ENCODE results near the gene COL5A3. TPM values are rescaled to one million over a fixed set of nuclear protein-coding genes. Genes with fewer than 3 reads are reported as not detected.
"Not testable (repeated sequence)": the region's sequence is repeated elsewhere in the genome, so short reads cannot be mapped to it uniquely, and the experiment has no call there.

COL5A3 gene
- total RNA-seq, 2 donors from 2014 or later = 0.12 to 0.87 TPM

DNA sequence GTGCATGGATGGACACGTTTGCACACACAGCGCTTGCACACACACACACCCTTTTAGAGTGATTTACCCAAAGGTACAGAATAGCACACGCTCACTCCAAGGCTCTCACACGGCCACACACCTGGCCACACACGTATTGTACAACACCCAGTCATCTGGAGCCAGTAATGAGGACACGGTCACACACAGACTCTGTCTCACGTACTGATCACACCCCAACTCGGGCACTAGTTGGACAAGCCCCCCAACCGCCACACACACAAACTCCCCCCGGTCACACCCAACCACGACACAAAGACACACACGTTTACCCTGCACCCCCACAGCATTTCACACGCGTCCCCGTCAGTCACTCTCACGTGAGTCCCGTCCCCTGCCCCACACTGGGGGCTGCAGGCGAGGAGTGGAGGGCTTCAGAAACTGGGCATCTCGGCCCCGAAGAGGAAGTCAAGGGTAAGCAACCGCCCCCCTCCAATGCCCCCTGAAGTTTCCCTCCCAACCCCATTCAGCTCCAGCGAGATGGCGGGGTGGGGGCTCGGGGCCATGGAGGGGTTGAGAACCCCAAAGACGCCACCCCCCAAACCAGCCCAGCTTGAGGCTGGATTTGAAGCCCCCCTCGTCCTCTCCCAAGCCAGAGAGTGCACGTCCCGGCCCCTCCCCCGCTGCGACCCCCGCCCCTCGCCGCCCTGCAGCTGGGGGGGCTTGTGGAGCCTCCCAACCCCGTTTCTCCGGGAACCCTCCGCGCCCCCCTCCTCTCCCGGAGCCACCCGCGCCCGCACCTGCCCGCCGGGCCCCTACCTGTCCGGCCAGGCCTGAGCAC is 74.6 kb downstream of the COL5A3 start:
- DNase-seq (ENCODE audit: low spot score in 2 of 2) = no peak
- ATAC-seq = no peak
- peaks cover 5% of the 10 kb centered on the region in 2 donors for H3K36me3 Mint-ChIP-seq
- H3K27ac Mint-ChIP-seq = peak overlapping the region in 1 of 2 donors; percentile 60
- no peaks in the 10 kb centered on the region for H3K9me3 Mint-ChIP-seq

DNA sequence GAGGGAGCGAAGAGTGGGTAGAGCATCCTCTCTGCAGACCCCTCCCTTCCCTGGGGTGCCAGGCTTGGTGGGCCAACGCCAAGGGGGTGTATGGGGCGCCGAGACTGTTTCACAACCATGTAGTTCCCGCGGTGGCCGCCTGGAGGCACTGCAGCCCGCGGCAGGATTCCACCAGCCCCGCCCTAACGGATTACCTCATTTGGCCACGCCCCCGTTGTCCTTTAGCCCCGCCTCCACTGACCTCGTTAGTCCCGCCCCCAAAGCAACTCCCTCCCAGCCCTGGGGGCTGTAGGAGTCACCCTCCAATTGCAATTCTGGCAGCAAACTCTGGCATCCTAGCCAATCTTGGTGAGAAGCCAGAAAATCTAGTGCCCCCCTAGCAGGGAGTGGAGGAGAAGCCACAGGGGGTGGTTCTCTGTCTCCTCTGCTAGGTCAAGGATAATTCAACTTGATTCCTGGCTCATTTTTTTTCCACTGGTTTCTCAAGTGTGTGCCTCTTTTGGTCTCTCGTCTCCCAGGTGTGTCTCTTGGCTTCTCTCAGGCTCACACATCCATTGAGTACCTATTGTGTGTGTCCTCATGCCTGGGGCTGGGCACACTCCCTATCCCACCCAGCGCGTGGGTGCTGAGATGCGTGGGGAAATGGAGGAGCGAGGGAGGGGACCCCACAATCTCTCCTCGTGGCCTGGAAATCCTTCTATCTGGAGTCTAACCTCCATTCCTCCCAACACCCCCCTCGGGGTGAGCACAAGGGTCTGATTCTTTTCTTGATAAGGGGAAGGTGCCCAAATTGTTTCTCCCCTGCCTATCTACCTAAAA is 76.0 kb downstream of the COL5A3 start:
- H3K36me3 Mint-ChIP-seq = peaks cover 5% of the 10 kb centered on the region in 2 donors
- ATAC-seq = peak; percentile 70 to 85
- H3K9me3 Mint-ChIP-seq = no peaks in the 10 kb centered on the region
- H3K27ac Mint-ChIP-seq = no peak overlapping the region
- DNase-seq (ENCODE audit: low spot score in 2 of 2) = peak; percentile 77 to 95

DNA sequence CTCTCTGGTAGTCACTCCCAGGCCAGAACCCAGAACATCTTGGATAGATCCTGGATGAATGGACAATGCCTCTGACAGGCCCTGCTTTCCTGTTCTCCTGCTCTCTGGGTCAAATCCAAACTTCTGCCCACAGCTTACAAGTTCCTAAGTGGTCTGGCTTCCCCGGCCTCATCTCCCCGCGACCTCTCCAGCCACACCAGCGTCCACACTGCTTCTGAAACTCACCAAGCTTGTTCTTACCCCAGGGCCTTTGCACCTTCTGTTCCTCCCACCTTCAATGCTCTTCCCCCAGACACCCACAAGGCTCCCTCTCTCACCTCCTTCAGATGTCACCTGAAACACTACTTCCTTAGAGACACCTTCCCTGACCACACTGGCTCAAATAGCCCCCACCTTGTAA is 77.5 kb downstream of the COL5A3 start:
- Mint-ChIP-seq H3K27ac (no peak overlapping the region), H3K36me3 (peaks cover 5% of the 10 kb centered on the region in 2 donors), H3K9me3 (no peaks in the 10 kb centered on the region)
- DNase-seq (ENCODE audit: low spot score in 2 of 2) (no peak), ATAC-seq (no peak)

DNA sequence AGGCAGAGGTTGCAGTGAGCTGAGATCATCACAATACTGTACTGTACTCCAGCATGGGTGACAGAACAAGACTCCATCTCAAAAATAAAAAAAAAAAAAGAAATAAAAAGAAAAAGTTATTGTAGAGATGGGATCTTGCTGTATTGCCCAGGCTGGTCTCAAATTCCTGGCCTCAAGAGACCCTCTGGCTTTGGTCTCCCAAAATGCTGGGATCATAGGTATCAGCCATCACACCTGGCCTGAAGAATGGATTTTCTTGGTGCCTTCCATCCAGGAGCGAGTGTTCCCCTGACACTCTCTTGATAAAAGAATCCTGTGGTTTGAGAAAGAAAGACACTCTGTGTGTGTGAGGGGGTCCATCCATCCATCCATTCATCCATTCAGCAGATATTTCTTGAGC is 78.7 kb downstream of the COL5A3 start:
- DNase-seq (ENCODE audit: low spot score in 2 of 2) (no peak), ATAC-seq (no peak)
- Mint-ChIP-seq H3K36me3 (peaks cover 0 to 5% of the 10 kb centered on the region in 2 donors), H3K9me3 (no peaks in the 10 kb centered on the region), H3K27ac (no peak overlapping the region)

DNA sequence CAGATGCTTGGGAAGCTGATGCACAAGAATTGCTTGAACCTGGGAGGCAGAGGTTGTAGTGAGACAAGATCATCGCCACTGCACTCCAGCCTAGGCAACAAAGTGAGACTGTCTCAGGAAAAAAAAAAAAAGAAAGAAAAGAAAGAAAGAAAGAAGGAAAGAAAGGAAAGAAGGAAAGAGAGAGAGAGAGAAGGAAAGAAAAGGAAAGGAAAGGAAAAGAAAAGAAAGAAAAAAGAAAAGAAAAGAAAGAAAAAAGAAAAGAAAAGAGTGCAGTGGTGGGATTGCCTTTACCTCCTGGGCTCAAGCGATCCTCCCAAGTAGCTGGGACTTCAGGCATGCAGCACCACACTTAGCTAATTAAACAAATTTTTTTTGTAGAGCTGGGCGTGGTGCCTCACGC is 86.9 kb downstream of the COL5A3 start:
- DNase-seq (ENCODE audit: low spot score in 2 of 2) (no peak), ATAC-seq (no peak)
- H3K9me3 Mint-ChIP-seq = no peaks in the 10 kb centered on the region
- no peak overlapping the region for H3K27ac Mint-ChIP-seq
- no peaks in the 10 kb centered on the region for H3K36me3 Mint-ChIP-seq

DNA sequence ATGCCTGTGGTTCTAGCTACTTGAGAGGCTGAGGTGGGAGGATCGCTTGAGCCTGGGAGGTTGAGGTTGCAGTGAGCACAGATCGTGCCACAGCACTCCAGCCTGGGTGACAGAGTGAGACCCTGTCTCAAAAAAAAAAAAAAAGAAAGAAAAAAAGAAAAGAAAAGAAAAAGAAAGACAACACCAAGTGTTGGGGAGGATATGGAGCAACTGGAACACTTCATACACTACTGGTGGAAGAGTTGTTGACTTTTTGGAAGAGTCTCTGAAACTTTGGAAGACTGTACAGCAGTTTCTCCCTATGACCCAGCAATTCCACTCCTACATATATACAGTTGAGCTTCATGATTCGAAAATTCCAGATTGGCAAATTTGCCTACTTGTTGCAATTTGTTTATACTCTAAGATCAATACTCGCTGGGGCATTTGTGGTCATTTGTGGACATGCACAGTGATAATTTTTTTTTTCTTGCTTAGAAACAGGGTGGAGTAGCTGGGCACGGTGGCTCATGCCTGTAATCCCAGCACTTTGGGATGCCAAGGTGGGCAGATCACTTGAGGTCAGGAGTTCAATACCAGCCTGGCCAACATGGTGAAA is 87.4 kb downstream of the COL5A3 start:
- H3K9me3 Mint-ChIP-seq; ATAC-seq; DNase-seq (ENCODE audit: low spot score in 2 of 2); H3K36me3 Mint-ChIP-seq; H3K27ac Mint-ChIP-seq: not testable (repeated sequence)

DNA sequence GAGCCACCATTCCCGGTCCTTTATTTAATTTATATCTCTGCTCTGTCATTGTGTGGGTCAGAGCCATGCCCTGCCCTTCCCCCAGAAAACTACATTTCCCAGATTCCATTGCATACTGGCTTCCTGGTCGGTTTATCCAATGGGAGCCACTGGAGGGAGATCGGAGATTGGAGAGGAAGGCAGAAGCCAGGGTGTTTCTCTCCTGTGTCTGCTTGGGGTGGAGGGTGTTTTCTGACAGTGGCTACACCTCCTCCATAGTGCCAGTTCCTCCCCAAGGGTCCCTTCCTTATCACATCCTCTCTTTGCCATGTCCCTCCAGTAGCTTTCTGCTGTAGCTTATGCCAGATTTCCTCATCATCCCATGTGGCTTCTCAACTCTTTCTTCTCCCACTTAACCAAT is 93.0 kb downstream of the COL5A3 start:
- Mint-ChIP-seq H3K36me3 (no peaks in the 10 kb centered on the region), H3K27ac (no peak overlapping the region), H3K9me3 (no peaks in the 10 kb centered on the region)
- DNase-seq (ENCODE audit: low spot score in 2 of 2) (no peak), ATAC-seq (peak in 1 of 2 donors; percentile 32)

DNA sequence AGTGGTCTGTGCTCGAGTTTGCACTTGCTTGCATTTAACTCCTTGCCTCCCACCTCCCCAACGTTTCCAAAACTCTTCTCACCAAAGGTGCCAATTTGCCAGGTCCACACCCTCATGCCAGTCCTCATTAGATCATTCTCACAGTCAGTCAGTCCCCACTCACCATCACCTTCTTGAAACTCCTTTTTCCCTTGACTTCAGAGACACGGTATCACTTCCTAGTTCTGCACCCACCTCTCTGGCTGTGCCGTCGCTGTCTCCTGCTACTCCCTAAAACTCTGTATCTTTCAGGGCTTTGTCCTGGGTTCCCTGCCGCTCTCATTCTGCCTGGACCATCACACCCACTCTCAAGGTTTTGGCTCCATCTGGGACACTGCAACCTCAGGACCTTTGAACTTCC is 93.6 kb downstream of the COL5A3 start:
- Mint-ChIP-seq H3K27ac (no peak overlapping the region), H3K9me3 (no peaks in the 10 kb centered on the region), H3K36me3 (no peaks in the 10 kb centered on the region)
- ATAC-seq = no peak
- no peak for DNase-seq (ENCODE audit: low spot score in 2 of 2)

DNA sequence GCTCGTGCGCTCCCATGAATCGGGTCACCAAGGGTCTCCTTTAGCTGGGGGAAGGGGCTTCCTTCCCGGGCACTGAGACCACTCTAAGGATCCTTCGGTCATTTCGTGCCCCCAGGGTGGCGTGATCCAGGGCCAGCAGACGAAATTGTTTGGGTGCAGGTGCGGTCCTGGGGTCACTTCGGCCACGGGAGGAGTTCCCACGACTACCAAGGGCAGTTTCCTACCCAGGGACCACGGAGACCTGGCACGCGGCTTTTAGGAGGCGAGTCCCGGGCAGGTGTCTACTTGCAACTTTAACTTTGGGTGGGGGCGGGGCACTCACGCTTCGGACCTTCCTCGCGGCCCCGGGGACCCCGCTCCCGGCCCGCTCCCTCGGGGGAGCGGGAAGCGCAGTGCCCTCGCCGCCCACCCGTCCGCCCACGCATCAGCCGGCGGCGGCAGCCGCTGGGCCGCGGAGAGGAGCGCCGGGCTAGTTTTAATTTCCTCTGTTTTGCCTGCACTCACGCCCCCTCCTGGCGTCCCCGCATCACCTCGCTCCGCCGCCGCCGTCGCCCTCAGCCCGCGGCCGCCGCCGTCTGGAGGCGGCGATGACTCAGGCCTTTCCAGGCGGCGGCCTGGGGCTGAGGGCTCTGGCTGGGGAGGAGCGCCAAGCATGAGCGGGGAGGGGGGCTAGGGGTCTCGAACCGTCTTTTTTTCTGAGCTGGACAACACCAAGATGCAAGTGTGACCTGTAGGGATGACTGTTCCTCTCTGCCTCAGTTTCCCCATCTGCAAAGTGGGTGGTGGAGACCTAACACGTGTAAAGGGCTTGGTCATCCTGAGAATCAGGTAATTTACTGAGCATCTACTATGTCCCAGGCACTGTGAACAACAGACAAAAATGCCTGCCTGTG is 95.7 kb downstream of the COL5A3 start:
- peak; percentile 96 to 99 for ATAC-seq
- peak; percentile 85 to 88 for DNase-seq (ENCODE audit: low spot score in 2 of 2)
- Mint-ChIP-seq H3K27ac (no peak overlapping the region), H3K9me3 (no peaks in the 10 kb centered on the region), H3K36me3 (no peaks in the 10 kb centered on the region)

DNA sequence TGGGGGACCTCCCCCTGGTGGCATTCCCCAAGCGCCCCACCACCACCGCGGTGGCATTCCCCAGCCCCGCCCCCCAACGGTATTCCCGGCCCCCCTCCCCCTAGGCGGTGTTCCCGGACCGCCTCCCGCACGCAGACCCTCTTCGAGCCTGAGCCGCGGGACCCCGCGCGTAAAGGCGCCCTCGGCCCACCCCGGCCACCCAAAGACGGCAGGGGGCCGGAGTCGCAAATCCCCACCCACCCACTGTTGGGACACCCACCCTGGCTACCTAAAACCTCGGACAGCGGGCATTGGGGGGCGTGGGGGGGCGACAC is 96.3 kb downstream of the COL5A3 start:
- Mint-ChIP-seq H3K36me3 (no peaks in the 10 kb centered on the region), H3K27ac (no peak overlapping the region), H3K9me3 (no peaks in the 10 kb centered on the region)
- ATAC-seq (no peak), DNase-seq (ENCODE audit: low spot score in 2 of 2) (no peak)

DNA sequence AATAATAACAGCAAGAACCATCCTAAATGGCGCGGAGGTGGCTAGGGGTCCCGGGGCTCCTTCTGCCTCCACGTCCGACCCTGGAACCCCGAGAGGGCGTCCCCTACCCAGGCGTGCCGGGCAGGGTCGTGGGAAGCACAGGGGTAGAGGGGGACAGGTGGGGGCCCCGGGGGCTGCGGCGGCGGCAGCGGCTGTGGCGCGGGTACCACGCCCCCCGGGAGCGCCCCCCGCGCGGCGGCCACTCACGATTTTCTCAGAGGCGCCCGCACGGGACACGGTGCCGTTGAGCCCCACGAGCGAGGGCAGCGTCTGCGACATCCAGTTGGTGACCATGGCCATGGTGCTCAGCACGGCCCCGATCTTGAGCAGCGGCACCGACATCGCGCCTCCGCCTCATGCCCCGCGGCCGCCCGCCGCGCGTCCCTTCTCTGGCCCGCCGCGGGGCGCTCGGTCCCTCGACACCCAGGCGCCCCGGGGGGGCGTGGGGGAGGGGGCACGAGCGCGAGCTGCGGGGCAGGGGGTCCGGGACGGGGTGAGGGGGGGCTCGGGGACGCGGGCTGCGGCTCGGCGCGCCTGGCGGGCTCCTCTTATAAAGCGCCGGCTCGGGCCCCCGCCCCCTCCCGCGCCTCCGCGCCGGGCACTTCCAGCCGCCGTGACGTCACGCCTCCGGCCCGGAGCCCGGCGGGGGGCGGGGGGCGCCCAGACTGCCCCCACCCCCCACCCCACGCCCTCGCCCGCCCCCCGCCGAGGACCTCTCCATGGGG is 96.9 kb downstream of the COL5A3 start:
- no peak overlapping the region for H3K27ac Mint-ChIP-seq
- H3K9me3 Mint-ChIP-seq = no peaks in the 10 kb centered on the region
- ATAC-seq = no peak
- no peak for DNase-seq (ENCODE audit: low spot score in 2 of 2)
- H3K36me3 Mint-ChIP-seq = no peaks in the 10 kb centered on the region

DNA sequence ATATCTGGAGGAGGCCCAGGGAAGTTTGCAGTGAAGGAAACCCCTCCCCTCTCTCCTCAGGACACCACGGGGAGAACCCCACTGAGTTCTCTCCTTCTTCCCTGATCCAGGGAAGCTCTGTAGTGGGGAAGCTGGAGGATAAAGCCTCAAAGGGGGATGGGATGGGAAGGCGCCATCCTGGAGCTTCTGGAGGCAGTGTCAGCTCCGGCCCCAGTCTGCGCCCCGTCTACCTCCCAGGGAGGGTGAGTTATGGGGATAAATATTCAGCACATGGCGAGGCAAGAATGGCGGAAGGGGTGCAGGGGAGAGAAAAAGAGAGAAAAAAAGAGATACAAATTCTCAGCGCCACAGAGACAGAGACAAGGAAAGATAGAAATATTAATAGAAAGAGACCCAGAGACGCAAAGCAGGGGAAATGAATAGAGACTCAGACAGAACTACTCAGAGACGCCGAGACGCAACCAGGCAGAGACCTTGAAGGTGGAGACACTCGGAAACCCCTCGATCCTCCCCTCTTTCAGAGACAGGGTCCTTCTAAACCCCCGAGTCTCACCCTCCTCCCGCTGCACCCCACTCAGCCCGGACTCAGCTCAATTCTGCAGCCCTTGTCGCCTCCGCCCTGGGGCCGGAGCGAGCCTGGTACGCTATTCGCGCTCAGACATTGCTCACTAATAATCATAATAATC is 97.6 kb downstream of the COL5A3 start:
- Mint-ChIP-seq H3K9me3 (no peaks in the 10 kb centered on the region), H3K27ac (no peak overlapping the region), H3K36me3 (no peaks in the 10 kb centered on the region)
- DNase-seq (ENCODE audit: low spot score in 2 of 2) (no peak), ATAC-seq (no peak)

DNA sequence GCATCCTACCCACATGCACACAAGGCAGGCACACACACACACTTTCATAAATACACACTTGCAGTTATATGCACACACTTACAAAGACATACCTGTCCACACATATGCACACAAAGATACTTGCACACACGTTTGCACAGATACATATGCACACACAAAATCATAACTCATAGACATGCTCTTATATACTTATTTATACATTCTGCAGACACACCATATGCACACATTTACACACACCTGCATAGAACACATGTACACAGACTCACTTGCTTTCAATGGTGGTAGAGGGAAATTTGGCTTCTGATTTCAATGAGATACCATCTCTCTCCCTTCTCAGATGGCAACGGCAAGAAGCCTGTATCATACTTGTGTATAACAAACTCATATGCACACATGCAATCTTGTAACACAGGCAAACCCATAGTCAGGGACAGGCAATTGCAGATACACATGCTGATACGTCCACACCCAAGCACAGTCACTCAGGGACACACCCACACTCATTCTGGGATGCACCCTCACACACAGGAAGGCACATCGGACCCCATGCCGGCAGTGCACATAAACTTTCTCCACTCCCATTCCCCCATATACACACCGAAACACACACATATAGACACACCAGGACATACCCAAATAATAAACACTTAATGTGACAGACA is 98.6 kb downstream of the COL5A3 start:
- Mint-ChIP-seq H3K36me3 (no peaks in the 10 kb centered on the region), H3K9me3 (no peaks in the 10 kb centered on the region), H3K27ac (no peak overlapping the region)
- ATAC-seq = no peak
- DNase-seq (ENCODE audit: low spot score in 2 of 2) = no peak

DNA sequence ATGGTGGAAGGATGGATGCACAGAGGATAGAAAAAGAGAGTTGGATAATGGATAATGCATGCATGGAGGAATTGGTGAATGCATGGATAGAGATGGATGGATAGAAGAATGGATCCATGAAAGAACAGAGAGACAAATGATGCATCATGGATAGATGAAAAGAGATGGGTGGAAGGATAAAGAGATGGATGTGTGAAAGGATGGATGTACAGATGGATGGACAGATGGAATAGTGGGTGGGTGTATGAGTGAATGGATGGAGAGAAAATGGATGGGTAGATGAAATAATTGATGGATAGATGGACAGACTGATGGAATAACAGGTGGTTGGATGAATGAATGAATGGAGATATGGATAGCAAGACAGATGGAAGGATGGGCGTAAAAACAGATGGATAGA is 99.7 kb downstream of the COL5A3 start:
- ATAC-seq (no peak), DNase-seq (ENCODE audit: low spot score in 2 of 2) (no peak)
- Mint-ChIP-seq H3K36me3 (no peaks in the 10 kb centered on the region), H3K27ac (no peak overlapping the region), H3K9me3 (no peaks in the 10 kb centered on the region)

Data from activated naive CD4-positive, alpha-beta T cell treated with anti-CD3 and anti-CD28 coated beads, Interleukin-2, amount 50 U/mL, for 72 hours (primary cell).